IMR-90 (cell line): ENCODE measurements around the gene IL17C. TPM values are rescaled to one million over a fixed set of nuclear protein-coding genes. Genes with fewer than 3 reads are reported as not detected.

Experiments used
- ATAC-seq: fragments of 200-7000 bp; cut with Tn5 transposase; 2 replicates; pipeline ENCODE4 v1.9.1; 2020; ENCODE audit warnings: low read depth, mild to moderate bottlenecking, moderate library complexity
- BruUV-seq: library from RNA; stranded (reverse); fragments of 400-500 nt; replicated peaks from 2 replicates; lab custom pipeline; 2021; lab: Mats Ljungman, UMichigan
- CTCF ChIA-PET: fragments of 300-600 bp; formaldehyde crosslinking; extraction: SDS; loops from one replicate; lab custom pipeline; 2021; ENCODE audit warnings: antibody characterized with exemption; lab: Yijun Ruan, JAX
- POLR2A ChIA-PET: fragments of 300-600 bp; sonication (Branson Sonifier 250); formaldehyde crosslinking; loops from one replicate; lab custom pipeline; 2022; ENCODE audit warnings: antibody characterized with exemption; ENCODE audit not compliant: unreplicated experiment; lab: Charles Lee
- DNase-seq: peaks from one replicate; pipeline ENCODE4 v3.0.0; 2013
- H2AFZ ChIP-seq: replicated peaks from 2 replicates; pipeline ENCODE3; 2013; ENCODE audit warnings: low read length, mild to moderate bottlenecking; ENCODE audit not compliant: poor library complexity
- H2AK5ac ChIP-seq: 2 replicates; pipeline ENCODE4 v1.6.1; 2013; ENCODE audit warnings: low read depth, low read length, inconsistent platforms
- H2AK9ac ChIP-seq: replicated peaks from 2 replicates; pipeline ENCODE3; 2013; ENCODE audit warnings: mild to moderate bottlenecking, low read depth, low read length, moderate library complexity; ENCODE audit not compliant: poor library complexity
- H2BK120ac ChIP-seq: 2 replicates; pipeline ENCODE4 v1.6.1; 2013; ENCODE audit warnings: low read depth, low read length, inconsistent platforms
- H2BK15ac ChIP-seq: 3 replicates; pipeline ENCODE4 v1.6.1; 2013; ENCODE audit warnings: low read depth, low read length, inconsistent platforms
- H2BK20ac ChIP-seq: 2 replicates; pipeline ENCODE4 v1.6.1; 2013; ENCODE audit warnings: low read depth, mild to moderate bottlenecking, inconsistent platforms, low read length, moderate library complexity
- H2BK5ac ChIP-seq: 2 replicates; pipeline ENCODE4 v1.6.1; 2013; ENCODE audit warnings: mild to moderate bottlenecking, low read depth, low read length, inconsistent platforms; ENCODE audit not compliant: poor library complexity, severe bottlenecking
- H3K14ac ChIP-seq: replicated peaks from 2 replicates; pipeline ENCODE4 v1.6.1; 2013; ENCODE audit warnings: low read depth, low read length, inconsistent platforms
- H3K18ac ChIP-seq: 2 replicates; pipeline ENCODE4 v1.6.1; 2013; ENCODE audit warnings: low read depth, low read length, control low read depth
- H3K23ac ChIP-seq: 2 replicates; pipeline ENCODE4 v1.6.1; 2013; ENCODE audit warnings: low read depth, low read length, inconsistent platforms
- H3K27ac ChIP-seq: 2 replicates; pipeline ENCODE4 v1.5.1; 2013; ENCODE audit warnings: mild to moderate bottlenecking, control low read depth, low read length; ENCODE audit not compliant: insufficient read depth
- H3K27me3 ChIP-seq: 2 replicates; pipeline ENCODE4 v1.6.1; 2013; ENCODE audit warnings: low read length; ENCODE audit not compliant: control insufficient read depth, insufficient read depth
- H3K36me3 ChIP-seq: 2 replicates; pipeline ENCODE4 v1.6.1; 2013; ENCODE audit warnings: low read length, mixed read lengths; ENCODE audit not compliant: control insufficient read depth, insufficient read depth
- H3K4ac ChIP-seq: 2 replicates; pipeline ENCODE4 v1.6.1; 2013; ENCODE audit warnings: low read depth, low read length, inconsistent platforms
- H3K4me1 ChIP-seq: 2 replicates; pipeline ENCODE4 v1.6.1; 2013; ENCODE audit warnings: low read length, mixed read lengths; ENCODE audit not compliant: control insufficient read depth, insufficient read depth
- H3K4me2 ChIP-seq: 2 replicates; pipeline ENCODE4 v1.6.1; 2013; ENCODE audit warnings: low read depth, mild to moderate bottlenecking, control low read depth, low read length, moderate library complexity
- H3K4me3 ChIP-seq: 2 replicates; pipeline ENCODE4 v1.5.1; 2013; ENCODE audit warnings: low read depth, mild to moderate bottlenecking, control low read depth, low read length, moderate library complexity; ENCODE audit not compliant: insufficient read depth
- H3K56ac ChIP-seq: 2 replicates; pipeline ENCODE4 v1.6.1; 2013; ENCODE audit warnings: low read length, inconsistent platforms; ENCODE audit not compliant: insufficient read depth; ENCODE audit errors: extremely low read depth
- H3K79me1 ChIP-seq, 2 experiments: 2 replicates each; pipeline ENCODE4 v1.6.1; 2013; ENCODE audit warnings: low read length in 2 of 2, inconsistent platforms in 1 of 2, low read depth in 1 of 2
- H3K9ac ChIP-seq: 2 replicates; pipeline ENCODE4 v1.6.1; 2013; ENCODE audit warnings: low read depth, low read length, control low read depth
- H3K9me1 ChIP-seq: 2 replicates; pipeline ENCODE4 v1.6.1; 2013; ENCODE audit warnings: low read length, inconsistent platforms; ENCODE audit not compliant: insufficient read depth
- H3K9me3 ChIP-seq: 2 replicates; pipeline ENCODE4 v1.6.1; 2013; ENCODE audit warnings: low read length; ENCODE audit not compliant: control insufficient read depth, insufficient read depth
- H4K20me1 ChIP-seq: 2 replicates; pipeline ENCODE4 v1.6.1; 2013; ENCODE audit warnings: low read length, inconsistent platforms; ENCODE audit not compliant: insufficient read depth
- H4K5ac ChIP-seq: 2 replicates; pipeline ENCODE4 v1.6.1; 2013; ENCODE audit warnings: mild to moderate bottlenecking, low read depth, low read length, control low read depth
- H4K8ac ChIP-seq, 2 experiments: 2 replicates each; pipeline ENCODE4 v1.6.1; 2013; ENCODE audit warnings: low read depth in 2 of 2, low read length in 2 of 2, control low read depth in 1 of 2, inconsistent platforms in 1 of 2
- H4K91ac ChIP-seq: 2 replicates; pipeline ENCODE4 v1.6.1; 2013; ENCODE audit warnings: low read depth, low read length, inconsistent platforms; ENCODE audit not compliant: insufficient read depth
- CHD1 ChIP-seq: IDR thresholded peaks from 2 replicates; pipeline ENCODE4 v1.6.1; 2012; ENCODE audit warnings: low read depth, low read length, improper control_type of control experiment
- MAFK ChIP-seq: IDR thresholded peaks from 2 replicates; pipeline ENCODE4 v1.6.1; 2012; ENCODE audit warnings: low read depth, low read length, improper control_type of control experiment
- MAZ ChIP-seq: IDR thresholded peaks from 2 replicates; pipeline ENCODE4 v1.6.1; 2012; ENCODE audit warnings: low read depth, mild to moderate bottlenecking, low read length, improper control_type of control experiment, moderate library complexity, borderline replicate concordance
- RCOR1 ChIP-seq: IDR thresholded peaks from 2 replicates; pipeline ENCODE4 v1.6.1; 2012; ENCODE audit warnings: mild to moderate bottlenecking, low read length, improper control_type of control experiment; ENCODE audit not compliant: insufficient replicate concordance
- WGBS, 2 experiments: methylation state at CpG; one replicate each; pipeline versions ENCODE4 v1.1.5 to v1.1.7; 2013; ENCODE audit warnings: missing lambda C conversion rate in 2 of 2; ENCODE audit not compliant: insufficient read length in 1 of 2; ENCODE audit errors: extremely low coverage in 2 of 2; 5-methylcytosine and 5-hydroxymethylcytosine counted together
- dilution Hi-C: fragments of 300-500 bp; cut with HindIII; formaldehyde crosslinking; loops from one replicate; pipeline ENCODE4 v1.14.3; 2018; ENCODE audit warnings: low sequenced_read_pairs; ENCODE audit not compliant: unreplicated experiment
- in situ Hi-C: fragments of 300-500 bp; cut with MboI; formaldehyde crosslinking; loops from 3 replicates; pipeline ENCODE4 v1.14.3; 2019; ENCODE audit warnings: low sequenced_read_pairs, inconsistent platforms, mixed read lengths
- intact Hi-C: fragments of 100-400 bp; cut with micrococcal nuclease; formaldehyde crosslinking; loops from 2 replicates; pipeline ENCODE4 v1.10.0; 2022
- polyA plus RNA-seq, 3 experiments: library from polyadenylated mRNA; depleted of rRNA; stranded (reverse); fragments of >200 nt; gene quantifications; 2 replicates each; pipeline ENCODE4 v1.2.3, GENCODE V29; 2012; ENCODE audit warnings: low replicate concordance in 1 of 3
- total RNA-seq: library from RNA; depleted of rRNA; stranded (reverse); fragments of >200 nt; gene quantifications from 2 replicates; pipeline ENCODE4 v1.2.3, GENCODE V29; 2012

The IL17C gene
- total and polyA plus RNA-seq, 2 of the 4 experiments (the other 2 are of a cell fraction), result 0.09 TPM; not detected in 1

- in situ Hi-C loops, result no loop called here
- Histone ChIP-seq H2BK120ac (no peak overlapping the region), H3K36me3 (peaks cover 56% of the 10 kb centered on the region), H2AK9ac (no peak overlapping the region), H3K23ac (no peak overlapping the region), H3K56ac (no peak overlapping the region), H4K20me1 (no peaks in the 10 kb centered on the region; the same call in 1 of the 2 replicates), H3K4me3 (no peak overlapping the region), H2BK15ac (no peak overlapping the region), H3K27ac (no peak overlapping the region), H3K27me3 (no peaks in the 10 kb centered on the region), H2AFZ (no peak overlapping the region), H3K9me1 (no peaks in the 10 kb centered on the region), H4K5ac (no peak overlapping the region), H3K18ac (no peak overlapping the region), H3K9me3 (no peaks in the 10 kb centered on the region), H3K79me1 (peaks cover 0 to 7% of the 10 kb centered on the region in 2 experiments; a peak in 2 of 4 replicates), H3K4me2 (no peak overlapping the region), H4K91ac (no peak overlapping the region), H2BK5ac (no peak overlapping the region), H2AK5ac (no peak overlapping the region), H3K4ac (no peak overlapping the region), H3K4me1 (peaks cover 8% of the 10 kb centered on the region), H3K14ac (no peak overlapping the region), H2BK20ac (no peak overlapping the region), H3K9ac (no peak overlapping the region), H4K8ac (no peak overlapping the region)
- ChIA-PET POLR2A (no interaction called here), CTCF (no interaction called here)
- 98% methylated on average over 12 of the region's 23 CpGs; no CpG with 5 or more reads in 1 of the 2 experiments for WGBS, 2 experiments
- DNase-seq, result no peak
- BruUV-seq, result no TSS peak
- ATAC-seq, result no peak
- dilution Hi-C loops, result no loop called here
- TF ChIP-seq RCOR1, result no peak
- no peak for TF ChIP-seq MAFK
- TF ChIP-seq MAZ, result no peak
- no peak for TF ChIP-seq CHD1
- intact Hi-C loops, result no loop called here
Measured at GRCh38 chr16:88630941-88631340, 7.4 kb upstream of the IL17C start.
